Measurements from ENCODE around the gene DHRS13.

- TF ChIP-seq CTCF (IDR thresholded peaks at IDR 0.05) (no peak), POLR2A (IDR thresholded peaks at IDR 0.05) (no peak)
Observed at GRCh38 chr17:28856028-28856574, 46.8 kb downstream of the DHRS13 start.
